Activated B cell treated with CpG ODN at 0.5 μM for 24 hours (primary cell): ENCODE measurements around the gene ZIC4. TPM values are rescaled to one million over a fixed set of nuclear protein-coding genes. Genes with fewer than 3 reads are reported as not detected.

Experiments
- ATAC-seq: fragments of 200-7000 bp; cut with Tn5 transposase; one replicate; pipeline ENCODE4 v1.10.0; 2021; ENCODE audit warnings: low read depth, mild to moderate bottlenecking, moderate library complexity
- CTCF ChIA-PET: fragments of 350-600 bp; sonication (Branson Sonifier 250); formaldehyde crosslinking; loops from one replicate; lab custom pipeline; 2021; ENCODE audit warnings: antibody characterized with exemption; lab: Charles Lee
- POLR2A ChIA-PET: fragments of 350-600 bp; sonication (Branson Sonifier 250); formaldehyde crosslinking; loops from one replicate; lab custom pipeline; 2021; ENCODE audit warnings: antibody characterized with exemption; lab: Charles Lee
- DNase-seq: peaks from one replicate; pipeline ENCODE4 v3.0.0; 2022
- H3K27ac Mint-ChIP-seq: one replicate; pipeline ENCODE4 v1.8.0; 2020; ENCODE audit warnings: mixed read lengths
- H3K27me3 Mint-ChIP-seq: one replicate; pipeline ENCODE4 v1.8.0; 2021; ENCODE audit warnings: mixed read lengths
- H3K36me3 Mint-ChIP-seq: one replicate; pipeline ENCODE4 v1.8.0; 2021; ENCODE audit warnings: low read depth, mixed read lengths
- H3K4me1 Mint-ChIP-seq: one replicate; pipeline ENCODE4 v1.8.0; 2021; ENCODE audit warnings: mixed read lengths
- H3K4me3 Mint-ChIP-seq: one replicate; pipeline ENCODE4 v1.8.0; 2020; ENCODE audit warnings: mild to moderate bottlenecking, mixed read lengths
- H3K9me3 Mint-ChIP-seq: one replicate; pipeline ENCODE4 v1.8.0; 2020; ENCODE audit warnings: mixed read lengths
- CTCF ChIP-seq: fragments of 200-600 bp; IDR thresholded peaks from one replicate; pipeline ENCODE4 v1.8.0; 2022; ENCODE audit warnings: antibody characterized with exemption, mild to moderate bottlenecking
- intact Hi-C: fragments of 100-400 bp; cut with micrococcal nuclease; formaldehyde crosslinking; loops from one replicate; pipeline ENCODE4 v1.15.1; 2024
- total RNA-seq: library from RNA; stranded (reverse); gene quantifications from 2 replicates; pipeline ENCODE4 v1.2.3, GENCODE V29; 2022

Gene ZIC4
- total RNA-seq = not detected in 2 replicates

GRCh38 chr3:147406028-147406931 is at the start of gene ZIC4:
Gene ZIC4, minus strand, starts transcription at chr3:147406543. Its CDS starts 3,746 bp downstream, at chr3:147402797.
- H3K27me3 Mint-ChIP-seq = peaks cover 69% of the 10 kb centered on the region
- no peaks in the 10 kb centered on the region for H3K36me3 Mint-ChIP-seq
- TF ChIP-seq CTCF = no peak
- no peak within 1 kb of the TSS for H3K4me3 Mint-ChIP-seq
- CTCF ChIA-PET = no interaction called here
- H3K4me1 Mint-ChIP-seq = peaks cover 12% of the 10 kb centered on the region
- H3K9me3 Mint-ChIP-seq = peaks cover 2% of the 10 kb centered on the region
- H3K27ac Mint-ChIP-seq = no peak within 1 kb of the TSS
- ATAC-seq (no peak), DNase-seq (no peak)
- intact Hi-C loops = no loop called here
- POLR2A ChIA-PET = no interaction called here

- no peaks in the 10 kb centered on the region for H3K9me3 Mint-ChIP-seq
- no peak overlapping the region for H3K27ac Mint-ChIP-seq
- no peaks in the 10 kb centered on the region for H3K36me3 Mint-ChIP-seq
- no peaks in the 10 kb centered on the region for H3K4me1 Mint-ChIP-seq
- H3K27me3 Mint-ChIP-seq = no peaks in the 10 kb centered on the region
- ChIA-PET CTCF (no interaction called here), POLR2A (no interaction called here)
- intact Hi-C loops = no loop called here
- ATAC-seq (no peak), DNase-seq (no peak)
- no peak overlapping the region for H3K4me3 Mint-ChIP-seq
- TF ChIP-seq CTCF = no peak
These were observed 43.3 kb upstream of the ZIC4 start for GRCh38 chr3:147449669-147450068.

GRCh38 chr3:147447224-147447623 is 40.9 kb upstream of the ZIC4 start:
- ATAC-seq (no peak), DNase-seq (no peak)
- ChIA-PET CTCF (no interaction called here), POLR2A (no interaction called here)
- Mint-ChIP-seq H3K4me1 (no peaks in the 10 kb centered on the region), H3K4me3 (no peak overlapping the region), H3K36me3 (no peaks in the 10 kb centered on the region), H3K27me3 (no peaks in the 10 kb centered on the region), H3K9me3 (peaks cover 3% of the 10 kb centered on the region), H3K27ac (no peak overlapping the region)
- intact Hi-C loops = no loop called here
- no peak for TF ChIP-seq CTCF

- Mint-ChIP-seq H3K27me3 (peaks cover 5% of the 10 kb centered on the region), H3K4me3 (no peak overlapping the region), H3K36me3 (no peaks in the 10 kb centered on the region), H3K27ac (no peak overlapping the region), H3K9me3 (no peaks in the 10 kb centered on the region), H3K4me1 (no peaks in the 10 kb centered on the region)
- ChIA-PET POLR2A (no interaction called here), CTCF (no interaction called here)
- ATAC-seq = no peak
- no peak for DNase-seq
- intact Hi-C loops = no loop called here
- TF ChIP-seq CTCF = no peak
These were observed 25.4 kb upstream of the ZIC4 start for GRCh38 chr3:147431751-147432150.

- DNase-seq (no peak), ATAC-seq (no peak)
- H3K4me3 Mint-ChIP-seq = no peak overlapping the region
- POLR2A ChIA-PET = no interaction called here
- no peaks in the 10 kb centered on the region for H3K36me3 Mint-ChIP-seq
- H3K27ac Mint-ChIP-seq = no peak overlapping the region
- CTCF ChIA-PET = no interaction called here
- peaks cover 15% of the 10 kb centered on the region for H3K27me3 Mint-ChIP-seq
- intact Hi-C loops = no loop called here
- no peaks in the 10 kb centered on the region for H3K4me1 Mint-ChIP-seq
- H3K9me3 Mint-ChIP-seq = no peaks in the 10 kb centered on the region
- no peak for TF ChIP-seq CTCF
These were observed 22.4 kb upstream of the ZIC4 start for GRCh38 chr3:147428754-147429153.
